ENCODE data around the gene MROH2A. TPM values are rescaled to one million over a fixed set of nuclear protein-coding genes. Genes with fewer than 3 reads are reported as not detected.

Gene MROH2A
- total and polyA plus RNA-seq, 2 experiments from 2014 or later = 0.12 TPM; not detected in 1

GRCh38 chr2:233830111-233830802 lies 52.1 kb downstream of the MROH2A start:
- no peak overlapping the region for H3K27ac ChIP-seq
- no peak for TF ChIP-seq CTCF (IDR thresholded peaks at IDR 0.05; ENCODE audit: low read depth, low read length)
- H3K27me3 ChIP-seq = no peaks in the 10 kb centered on the region
- no peak for DNase-seq (ENCODE audit: low read depth in 1 of 2, low spot score in 1 of 2)
- H3K36me3 ChIP-seq = peaks cover 2% of the 10 kb centered on the region
- no peaks in the 10 kb centered on the region for H3K9me3 ChIP-seq (ENCODE audit: low read depth)
- peaks cover 15% of the 10 kb centered on the region for H3K4me1 ChIP-seq (ENCODE audit: low read depth)
- no peak overlapping the region for H3K4me3 ChIP-seq

GRCh38 chr2:233831011-233831721 lies 53.0 kb downstream of the MROH2A start:
- Histone ChIP-seq H3K36me3 (peaks cover 3% of the 10 kb centered on the region), H3K27ac (no peak overlapping the region), H3K9me3 (ENCODE audit: low read depth) (no peaks in the 10 kb centered on the region), H3K4me3 (no peak overlapping the region), H3K4me1 (ENCODE audit: low read depth) (peaks cover 15% of the 10 kb centered on the region), H3K27me3 (no peaks in the 10 kb centered on the region)
- DNase-seq (ENCODE audit: low read depth in 1 of 2, low spot score in 1 of 2) = no peak
- TF ChIP-seq CTCF (IDR thresholded peaks at IDR 0.05; ENCODE audit: low read depth, low read length) = no peak

- peaks cover 15% of the 10 kb centered on the region for H3K4me1 ChIP-seq (ENCODE audit: low read depth)
- H3K36me3 ChIP-seq = peaks cover 10% of the 10 kb centered on the region
- no peaks in the 10 kb centered on the region for H3K27me3 ChIP-seq
- H3K27ac ChIP-seq = peak overlapping the region; percentile 31
- no peak for DNase-seq (ENCODE audit: low read depth in 1 of 2, low spot score in 1 of 2)
- no peak overlapping the region for H3K4me3 ChIP-seq
- H3K9me3 ChIP-seq (ENCODE audit: low read depth) = no peaks in the 10 kb centered on the region
- TF ChIP-seq CTCF (IDR thresholded peaks at IDR 0.05; ENCODE audit: low read depth, low read length) = no peak
Observed at GRCh38 chr2:233831861-233832260, 53.7 kb downstream of the MROH2A start.

GRCh38 chr2:233832414-233832813 lies 54.3 kb downstream of the MROH2A start:
- Histone ChIP-seq H3K4me1 (ENCODE audit: low read depth) (peaks cover 15% of the 10 kb centered on the region), H3K4me3 (no peak overlapping the region), H3K27me3 (no peaks in the 10 kb centered on the region), H3K27ac (peak overlapping the region; percentile 31), H3K36me3 (peaks cover 13% of the 10 kb centered on the region), H3K9me3 (ENCODE audit: low read depth) (no peaks in the 10 kb centered on the region)
- peak in 1 of 2 donors; percentile 59 for DNase-seq (ENCODE audit: low read depth in 1 of 2, low spot score in 1 of 2)
- no peak for TF ChIP-seq CTCF (IDR thresholded peaks at IDR 0.05; ENCODE audit: low read depth, low read length)

- Histone ChIP-seq H3K4me3 (no peak overlapping the region), H3K27me3 (no peaks in the 10 kb centered on the region), H3K36me3 (peaks cover 13% of the 10 kb centered on the region), H3K9me3 (ENCODE audit: low read depth) (no peaks in the 10 kb centered on the region), H3K4me1 (ENCODE audit: low read depth) (peaks cover 15% of the 10 kb centered on the region), H3K27ac (peak overlapping the region; percentile 60)
- peak; percentile 59 to 89 for DNase-seq (ENCODE audit: low read depth in 1 of 2, low spot score in 1 of 2)
- peak; percentile 59 for TF ChIP-seq CTCF (IDR thresholded peaks at IDR 0.05; ENCODE audit: low read depth, low read length)
Observed at GRCh38 chr2:233832869-233833311, 54.8 kb downstream of the MROH2A start.

All from cardiac muscle cell (in vitro differentiated cells and primary cell).